Astrocyte (in vitro differentiated cells and primary cell): ENCODE data around the gene TAF4.

Experiments used
- EZH2 ChIP-seq: IDR thresholded peaks from 2 replicates; pipeline ENCODE4 v1.6.1; 2012; ENCODE audit warnings: mild to moderate bottlenecking, low read length, inconsistent platforms; ENCODE audit not compliant: insufficient read depth
- TF ChIP-seq, protein P1 (sequence below): IDR thresholded peaks from 2 replicates; pipeline ENCODE4 v1.5.1; 2011; ENCODE audit warnings: low read depth, mild to moderate bottlenecking, inconsistent platforms, low read length, moderate library complexity; ENCODE audit not compliant: insufficient read depth

GRCh38 chr20:61953037-61954021 lies 112.4 kb downstream of the TAF4 start:
- TF ChIP-seq, protein P1, sequence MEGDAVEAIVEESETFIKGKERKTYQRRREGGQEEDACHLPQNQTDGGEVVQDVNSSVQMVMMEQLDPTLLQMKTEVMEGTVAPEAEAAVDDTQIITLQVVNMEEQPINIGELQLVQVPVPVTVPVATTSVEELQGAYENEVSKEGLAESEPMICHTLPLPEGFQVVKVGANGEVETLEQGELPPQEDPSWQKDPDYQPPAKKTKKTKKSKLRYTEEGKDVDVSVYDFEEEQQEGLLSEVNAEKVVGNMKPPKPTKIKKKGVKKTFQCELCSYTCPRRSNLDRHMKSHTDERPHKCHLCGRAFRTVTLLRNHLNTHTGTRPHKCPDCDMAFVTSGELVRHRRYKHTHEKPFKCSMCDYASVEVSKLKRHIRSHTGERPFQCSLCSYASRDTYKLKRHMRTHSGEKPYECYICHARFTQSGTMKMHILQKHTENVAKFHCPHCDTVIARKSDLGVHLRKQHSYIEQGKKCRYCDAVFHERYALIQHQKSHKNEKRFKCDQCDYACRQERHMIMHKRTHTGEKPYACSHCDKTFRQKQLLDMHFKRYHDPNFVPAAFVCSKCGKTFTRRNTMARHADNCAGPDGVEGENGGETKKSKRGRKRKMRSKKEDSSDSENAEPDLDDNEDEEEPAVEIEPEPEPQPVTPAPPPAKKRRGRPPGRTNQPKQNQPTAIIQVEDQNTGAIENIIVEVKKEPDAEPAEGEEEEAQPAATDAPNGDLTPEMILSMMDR = no peak
- TF ChIP-seq EZH2 = no peak
